Progenitor cell of endocrine pancreas (in vitro differentiated cells): ENCODE measurements around the gene SKOR1. TPM values are rescaled to one million over a fixed set of nuclear protein-coding genes. Genes with fewer than 3 reads are reported as not detected.

ENCODE experiments used
- DNase-seq: peaks from one replicate; pipeline ENCODE4 v3.0.0; 2021; ENCODE audit warnings: low spot score; ENCODE audit not compliant: unreplicated experiment
- H3K27ac Mint-ChIP-seq: 2 replicates; pipeline ENCODE4 v1.8.0; 2021; ENCODE audit warnings: mild to moderate bottlenecking, moderate library complexity, mixed read lengths
- H3K27me3 Mint-ChIP-seq: 2 replicates; pipeline ENCODE4 v1.8.0; 2021; ENCODE audit warnings: mixed read lengths
- H3K36me3 Mint-ChIP-seq: 2 replicates; pipeline ENCODE4 v1.8.0; 2022; ENCODE audit warnings: mixed read lengths; ENCODE audit not compliant: insufficient read depth
- H3K4me1 Mint-ChIP-seq: 2 replicates; pipeline ENCODE4 v1.8.0; 2021; ENCODE audit warnings: low read depth, mixed read lengths
- H3K4me3 Mint-ChIP-seq: 2 replicates; pipeline ENCODE4 v1.8.0; 2021; ENCODE audit warnings: low read depth, mild to moderate bottlenecking, moderate library complexity, mixed read lengths
- H3K9me3 Mint-ChIP-seq: 2 replicates; pipeline ENCODE4 v1.8.0; 2021; ENCODE audit warnings: low read depth, mixed read lengths
- CTCF ChIP-seq: fragments of 200-600 bp; sonication (generic); IDR thresholded peaks from one replicate; pipeline ENCODE4 v1.5.0; 2021; ENCODE audit warnings: antibody characterized with exemption, mild to moderate bottlenecking; ENCODE audit not compliant: unreplicated experiment
- total RNA-seq: library from RNA; stranded (reverse); gene quantifications from 2 replicates; pipeline ENCODE4 v1.2.1, GENCODE V29; 2021

Gene SKOR1
- total RNA-seq, 1 donor from 2014 or later = 0.60 TPM

DNA sequence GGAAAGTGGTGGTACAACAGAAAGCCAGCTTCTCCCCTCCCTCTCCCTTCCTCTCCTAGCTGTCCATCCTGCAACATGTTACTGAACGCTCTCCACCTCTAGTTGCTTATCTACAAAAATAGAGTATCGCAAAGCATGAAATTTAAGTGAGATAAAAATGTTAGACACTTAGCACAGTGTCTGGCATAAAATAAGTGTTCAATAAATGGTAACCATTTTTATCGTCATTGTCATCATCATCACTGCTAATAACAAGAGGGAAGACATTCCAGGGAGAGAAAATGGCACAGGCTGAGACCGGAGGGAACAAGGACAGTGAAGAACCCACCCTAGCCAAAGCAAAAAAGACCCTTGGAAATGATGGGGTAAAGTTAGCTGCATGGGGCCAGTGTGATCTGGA, 38.7 kb upstream of the SKOR1 start:
- no peak for TF ChIP-seq CTCF
- Mint-ChIP-seq H3K4me1 (peaks cover 20% of the 10 kb centered on the region), H3K36me3 (peaks cover 5% of the 10 kb centered on the region), H3K27ac (no peak overlapping the region), H3K9me3 (no peaks in the 10 kb centered on the region), H3K4me3 (no peak overlapping the region), H3K27me3 (peaks cover 7% of the 10 kb centered on the region)
- DNase-seq = no peak

- TF ChIP-seq CTCF = no peak
- H3K9me3 Mint-ChIP-seq = no peaks in the 10 kb centered on the region
- peaks cover 8% of the 10 kb centered on the region for H3K36me3 Mint-ChIP-seq
- H3K27me3 Mint-ChIP-seq = peaks cover 4% of the 10 kb centered on the region
- no peak overlapping the region for H3K4me3 Mint-ChIP-seq
- DNase-seq = no peak
- H3K27ac Mint-ChIP-seq = no peak overlapping the region
- peaks cover 11% of the 10 kb centered on the region for H3K4me1 Mint-ChIP-seq
These were observed 36.3 kb upstream of the SKOR1 start for GRCh38 chr15:67788986-67789385.

DNA sequence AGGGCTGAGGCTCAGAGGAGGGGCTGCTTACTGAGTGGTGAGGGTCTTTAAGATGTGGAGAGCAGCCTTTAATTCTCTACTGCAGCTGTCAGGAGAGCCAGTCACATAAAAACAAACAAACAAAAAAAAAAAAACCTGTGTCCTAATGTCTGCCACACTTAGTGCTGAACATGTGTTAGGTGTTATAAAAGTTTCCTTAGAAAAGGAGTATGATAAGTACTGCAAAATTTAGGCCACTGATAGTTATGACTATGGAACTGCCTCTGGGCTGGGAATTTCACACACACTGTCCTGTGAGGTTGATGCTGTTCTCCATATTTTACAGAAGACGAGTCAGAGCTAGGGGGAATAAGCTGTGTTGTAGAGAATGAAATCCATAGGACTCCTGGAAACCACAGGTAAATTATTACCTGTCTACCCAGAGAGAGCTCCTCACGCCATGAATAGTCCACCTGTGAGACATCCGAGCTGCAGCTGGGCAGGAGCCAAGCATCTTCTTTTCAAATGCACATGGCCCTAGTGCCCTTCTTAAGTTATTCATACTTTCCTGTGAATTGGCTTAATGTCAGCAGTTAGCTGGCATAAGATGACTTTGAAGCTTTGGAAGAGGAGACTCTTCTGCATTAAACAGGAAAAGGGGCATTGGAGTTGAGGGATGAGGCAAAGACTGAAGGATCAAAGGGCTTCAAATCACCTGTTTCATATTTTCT, 34.5 kb upstream of the SKOR1 start:
- H3K36me3 Mint-ChIP-seq = peaks cover 12% of the 10 kb centered on the region
- peaks cover 6% of the 10 kb centered on the region for H3K4me1 Mint-ChIP-seq
- H3K9me3 Mint-ChIP-seq = peaks cover 11% of the 10 kb centered on the region
- H3K27me3 Mint-ChIP-seq = no peaks in the 10 kb centered on the region
- no peak for DNase-seq
- H3K4me3 Mint-ChIP-seq = no peak overlapping the region
- no peak for TF ChIP-seq CTCF
- H3K27ac Mint-ChIP-seq = no peak overlapping the region

GRCh38 chr15:67792250-67792942, 32.9 kb upstream of the SKOR1 start:
- DNase-seq = no peak
- TF ChIP-seq CTCF = no peak

DNA sequence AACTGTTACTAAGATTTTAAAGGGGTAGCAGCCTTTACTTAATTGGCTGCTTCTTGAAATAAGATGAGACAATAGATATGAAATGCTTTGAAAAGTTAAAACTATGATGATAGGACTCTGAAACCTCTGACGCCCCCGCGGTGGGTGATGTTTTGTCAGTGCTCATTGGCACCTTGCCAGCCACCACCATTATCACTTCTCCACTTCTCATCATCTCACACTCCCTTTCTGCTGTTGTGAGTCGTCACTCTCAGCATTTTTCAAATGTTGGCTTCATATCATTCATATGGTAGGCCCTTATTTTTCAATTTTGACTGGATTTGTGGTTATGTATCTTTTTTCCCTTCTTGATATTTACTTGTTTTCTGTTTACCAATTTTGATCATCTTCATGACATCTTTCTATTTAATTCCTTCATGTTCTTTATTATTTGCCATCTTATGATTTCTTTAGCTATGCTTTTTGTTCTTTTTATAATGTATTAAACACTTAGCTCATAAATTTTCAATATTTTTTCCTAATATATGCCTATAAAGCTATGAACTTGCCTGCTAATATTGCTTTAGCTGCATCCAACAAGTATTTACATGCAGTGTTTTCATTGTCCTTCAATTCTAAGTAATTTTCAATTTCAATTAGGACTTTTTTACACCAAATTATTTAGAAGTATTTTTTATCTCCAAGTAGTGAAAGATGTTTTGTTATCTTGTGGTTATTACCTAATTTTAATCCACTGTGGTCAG, 30.3 kb upstream of the SKOR1 start:
- no peak overlapping the region for H3K4me3 Mint-ChIP-seq
- no peaks in the 10 kb centered on the region for H3K27me3 Mint-ChIP-seq
- H3K4me1 Mint-ChIP-seq = peaks cover 3% of the 10 kb centered on the region
- no peak for DNase-seq
- H3K9me3 Mint-ChIP-seq = peaks cover 14% of the 10 kb centered on the region
- H3K36me3 Mint-ChIP-seq = peaks cover 12% of the 10 kb centered on the region
- H3K27ac Mint-ChIP-seq = no peak overlapping the region
- no peak for TF ChIP-seq CTCF

More at GRCh38 chr15:67792250-67792942, 32.9 kb upstream of the SKOR1 start:
- H3K9me3 Mint-ChIP-seq = peaks cover 14% of the 10 kb centered on the region
- H3K27ac Mint-ChIP-seq = no peak overlapping the region
- no peaks in the 10 kb centered on the region for H3K27me3 Mint-ChIP-seq
- peaks cover 14% of the 10 kb centered on the region for H3K36me3 Mint-ChIP-seq
- peaks cover 4% of the 10 kb centered on the region for H3K4me1 Mint-ChIP-seq
- H3K4me3 Mint-ChIP-seq = no peak overlapping the region
